ENCODE measurements around the gene FAM181B.

- TF ChIP-seq GATA2 (IDR thresholded peaks at IDR 0.05; ENCODE audit: low read depth, low read length) (no peak), GATA3 (IDR thresholded peaks at IDR 0.05; ENCODE audit: low read depth, low read length) (no peak)
Measured at GRCh38 chr11:82692981-82693380, 40.7 kb downstream of the FAM181B start.
